ENCODE data around the gene SLU7. TPM values are rescaled to one million over a fixed set of nuclear protein-coding genes. Genes with fewer than 3 reads are reported as not detected.

SLU7 gene
- total RNA-seq, 4 donors from 2014 or later, result 43.5 to 82.0 (median 69.5) TPM

- TF ChIP-seq EP300 (IDR thresholded peaks at IDR 0.05) (no peak), POLR2A (IDR thresholded peaks at IDR 0.05; ENCODE audit: low read depth) (no peak), CTCF (IDR thresholded peaks at IDR 0.05) (peak in 2 of 3 experiments; percentile 45 to 46), POLR2AphosphoS5 (IDR thresholded peaks at IDR 0.05) (no peak)
- no peaks in the 10 kb centered on the region for H3K27me3 ChIP-seq
- H3K9me3 ChIP-seq, result peaks cover 0 to 15% (median 3%) of the 10 kb centered on the region in 4 donors
- H3K4me1 ChIP-seq, result peaks cover 3 to 21% (median 17%) of the 10 kb centered on the region in 4 donors
- WGBS, result 82% methylated on average over 8 of the region's 8 CpGs
- no peak for DNase-seq (ENCODE audit: extremely low spot score)
- no peak overlapping the region for H3K4me3 ChIP-seq
- H3K27ac ChIP-seq (replicated peaks in 1 of 4), result no peak overlapping the region
- H3K36me3 ChIP-seq, result peaks cover 0 to 4% (median 1%) of the 10 kb centered on the region in 4 donors
- intact Hi-C loops (cut with DNase I), result loop anchor here (10.0 kb wide), 1 partner anchor 276 kb away; the partner anchor contains the start of gene PWWP2A
These were observed 27.8 kb downstream of the SLU7 start for GRCh38 chr5:160390787-160391696.

GRCh38 chr5:160387445-160387844 is 31.4 kb downstream of the SLU7 start:
- no peak for TF ChIP-seq CTCF (IDR thresholded peaks at IDR 0.05)
- H3K9me3 ChIP-seq, result peaks cover 0 to 15% (median 3%) of the 10 kb centered on the region in 4 donors
- no peaks in the 10 kb centered on the region for H3K36me3 ChIP-seq
- 85% methylated on average over 1 of the region's 1 CpG for WGBS
- no peak for DNase-seq (ENCODE audit: extremely low spot score)
- H3K4me1 ChIP-seq, result no peaks in the 10 kb centered on the region
- no peak overlapping the region for H3K4me3 ChIP-seq
- no peak overlapping the region for H3K27ac ChIP-seq (replicated peaks in 1 of 4)
- H3K27me3 ChIP-seq, result no peaks in the 10 kb centered on the region
- intact Hi-C loops (cut with DNase I), result no loop called here

- intact Hi-C loops (cut with DNase I), result no loop called here
These were observed 33.4 kb downstream of the SLU7 start for GRCh38 chr5:160385496-160385895.

GRCh38 chr5:160384681-160385080 is 34.2 kb downstream of the SLU7 start:
- 100% methylated on average over 1 of the region's 1 CpG for WGBS
- intact Hi-C loops (cut with DNase I), result no loop called here
- H3K4me1 ChIP-seq, result peaks cover 0 to 4% (median under 1%) of the 10 kb centered on the region in 4 donors
- no peaks in the 10 kb centered on the region for H3K27me3 ChIP-seq
- no peak overlapping the region for H3K4me3 ChIP-seq
- no peak for TF ChIP-seq EP300 (IDR thresholded peaks at IDR 0.05)
- TF ChIP-seq CTCF (IDR thresholded peaks at IDR 0.05), result no peak
- no peak for TF ChIP-seq POLR2AphosphoS5 (IDR thresholded peaks at IDR 0.05)
- no peak for TF ChIP-seq POLR2A (IDR thresholded peaks at IDR 0.05; ENCODE audit: low read depth)
- H3K27ac ChIP-seq (replicated peaks in 1 of 4), result no peak overlapping the region
- no peaks in the 10 kb centered on the region for H3K36me3 ChIP-seq
- peaks cover 0 to 15% (median 3%) of the 10 kb centered on the region in 4 donors for H3K9me3 ChIP-seq
- no peak for DNase-seq (ENCODE audit: extremely low spot score)

More at GRCh38 chr5:160385496-160385895, 33.4 kb downstream of the SLU7 start:
- H3K27me3 ChIP-seq, result no peaks in the 10 kb centered on the region
- H3K4me1 ChIP-seq, result no peaks in the 10 kb centered on the region
- no peak for DNase-seq (ENCODE audit: extremely low spot score)
- no peak overlapping the region for H3K27ac ChIP-seq (replicated peaks in 1 of 4)
- H3K36me3 ChIP-seq, result no peaks in the 10 kb centered on the region
- peaks cover 0 to 15% (median 3%) of the 10 kb centered on the region in 4 donors for H3K9me3 ChIP-seq
- no peak for TF ChIP-seq POLR2AphosphoS5 (IDR thresholded peaks at IDR 0.05)
- no peak for TF ChIP-seq CTCF (IDR thresholded peaks at IDR 0.05)
- TF ChIP-seq POLR2A (IDR thresholded peaks at IDR 0.05; ENCODE audit: low read depth), result no peak
- no peak for TF ChIP-seq EP300 (IDR thresholded peaks at IDR 0.05)
- H3K4me3 ChIP-seq, result no peak overlapping the region
